GF-D8 (cell line): ENCODE data around the gene TXNDC5.
"Not testable (repeated sequence)": the region's sequence is repeated elsewhere in the genome, so short reads cannot be mapped to it uniquely, and the experiment has no call there.

ENCODE experiments used
- DNase-seq: peaks from one replicate; lab custom pipeline; 2025; lab: John Stamatoyannopoulos, UW

The TXNDC5 gene

GRCh38 chr6:7914311-7914710 lies 3.7 kb upstream of the TXNDC5 start:
- DNase-seq, result no peak

- DNase-seq, result no peak
These were observed 2.3 kb upstream of the TXNDC5 start for GRCh38 chr6:7912736-7913517.

GRCh38 chr6:7912024-7912423 lies 1.4 kb upstream of the TXNDC5 start:
- DNase-seq, result no peak

- no peak for DNase-seq
These were observed 747 bp upstream of the TXNDC5 start for GRCh38 chr6:7911345-7911725.

- DNase-seq, result no peak
These were observed 312 bp downstream of the TXNDC5 start for GRCh38 chr6:7910298-7910653.

- peak; percentile 10 for DNase-seq
These were observed 988 bp downstream of the TXNDC5 start for GRCh38 chr6:7909323-7910276.

- DNase-seq, result no peak
These were observed 3.4 kb downstream of the TXNDC5 start for GRCh38 chr6:7907159-7907558.

- DNase-seq, result no peak
These were observed 3.8 kb downstream of the TXNDC5 start for GRCh38 chr6:7906741-7907140.

- DNase-seq, result no peak
These were observed 5.2 kb downstream of the TXNDC5 start for GRCh38 chr6:7905416-7905815.

GRCh38 chr6:7904654-7905319 lies 5.8 kb downstream of the TXNDC5 start:
- no peak for DNase-seq

GRCh38 chr6:7903673-7904072 lies 6.9 kb downstream of the TXNDC5 start:
- no peak for DNase-seq

GRCh38 chr6:7902867-7903266 lies 7.7 kb downstream of the TXNDC5 start:
- no peak for DNase-seq

GRCh38 chr6:7902221-7902620 lies 8.4 kb downstream of the TXNDC5 start:
- no peak for DNase-seq

GRCh38 chr6:7901780-7902179 lies 8.8 kb downstream of the TXNDC5 start:
- DNase-seq, result no peak

- no peak for DNase-seq
These were observed 9.5 kb downstream of the TXNDC5 start for GRCh38 chr6:7901056-7901455.

GRCh38 chr6:7900621-7901020 lies 10.0 kb downstream of the TXNDC5 start:
- DNase-seq, result no peak

GRCh38 chr6:7899889-7900213 lies 10.7 kb downstream of the TXNDC5 start:
- DNase-seq, result no peak

GRCh38 chr6:7899101-7899888 lies 11.3 kb downstream of the TXNDC5 start:
- DNase-seq, result no peak

- DNase-seq, result not testable (repeated sequence)
These were observed 12.4 kb downstream of the TXNDC5 start for GRCh38 chr6:7898193-7898586.

- no peak for DNase-seq
These were observed 13.0 kb downstream of the TXNDC5 start for GRCh38 chr6:7897461-7898192.

GRCh38 chr6:7896465-7896987 lies 14.1 kb downstream of the TXNDC5 start:
- DNase-seq, result no peak
